A549 (cell line): Measurements from ENCODE around the gene ATG16L1. TPM values are rescaled to one million over a fixed set of nuclear protein-coding genes. Genes with fewer than 3 reads are reported as not detected.

Experiments used
- ATAC-seq, 2 experiments: fragments of 200-7000 bp in 1 of 2; fragments of >200 bp in 1 of 2; cut with Nextera tagmentation in 1 of 2; cut with Tn5 transposase in 1 of 2; 3 replicates each; pipeline versions ENCODE4 v1.8.0 to v1.9.1; 2018 to 2020; ENCODE audit warnings: mild to moderate bottlenecking in 1 of 2, moderate library complexity in 1 of 2
- CTCF ChIA-PET: fragments of 300-600 bp; sonication (Branson Sonifier 250); formaldehyde crosslinking; extraction: SDS; loops from one replicate; lab custom pipeline; 2021; ENCODE audit warnings: antibody characterized with exemption, inconsistent platforms; lab: Yijun Ruan, JAX
- POLR2A ChIA-PET: fragments of 350-600 bp; formaldehyde crosslinking; extraction: SDS; loops from one replicate; lab custom pipeline; 2021; ENCODE audit warnings: antibody characterized with exemption, inconsistent platforms; lab: Yijun Ruan, JAX
- DNase-seq, 2 experiments: peaks; one replicate each; pipeline versions ENCODE4 v3.0.0 to v3.0.0-alpha.2; 2011 to 2016; ENCODE audit warnings: low read depth in 1 of 2, low spot score in 1 of 2
- FAIRE-seq: peaks from 2 replicates; lab custom pipeline; 2011; peaks lifted over from hg19 to GRCh38; lab: Jason Lieb, UNC
- H3K27ac ChIP-seq, 2 experiments: fragments of >200 bp; sonication (Bioruptor Twin); formaldehyde crosslinking; 3 replicates each; pipeline ENCODE4 v1.5.1; 2016 to 2017
- H3K4me1 ChIP-seq: fragments of >200 bp; sonication (Bioruptor Twin); formaldehyde crosslinking; 3 replicates; pipeline ENCODE4 v1.6.1; 2016
- H3K4me2 ChIP-seq: fragments of >200 bp; sonication (Bioruptor Twin); formaldehyde crosslinking; 3 replicates; pipeline ENCODE4 v1.6.1; 2016
- H3K4me3 ChIP-seq: fragments of >200 bp; sonication (Bioruptor Twin); formaldehyde crosslinking; 3 replicates; pipeline ENCODE4 v1.5.1; 2016
- H3K9me3 ChIP-seq: fragments of >200 bp; sonication (Bioruptor Twin); formaldehyde crosslinking; 3 replicates; pipeline ENCODE4 v1.6.1; 2016
- CBX2 ChIP-seq: fragments of 200-600 bp; sonication (generic); IDR thresholded peaks from 2 replicates; pipeline ENCODE4 v1.6.1; 2016; ENCODE audit warnings: low read depth, mild to moderate bottlenecking, borderline replicate concordance
- CBX8 ChIP-seq: fragments of 200-600 bp; sonication (generic); IDR thresholded peaks from 2 replicates; pipeline ENCODE4 v1.6.1; 2016
- CHD2 ChIP-seq: fragments of 150-350 bp; IDR thresholded peaks from 2 replicates; pipeline ENCODE4 v1.6.1; 2014; ENCODE audit warnings: low read length; ENCODE audit not compliant: partially characterized antibody
- EHF ChIP-seq: fragments of 250-450 bp; sonication (Bioruptor Pico); IDR thresholded peaks from 2 replicates; pipeline ENCODE4 v1.5.0; 2020; ENCODE audit warnings: mild to moderate bottlenecking
- EHMT2 ChIP-seq: fragments of 200-600 bp; sonication (generic); IDR thresholded peaks from 2 replicates; pipeline ENCODE4 v1.6.1; 2016; ENCODE audit warnings: antibody characterized with exemption, low read depth, mild to moderate bottlenecking, moderate library complexity
- FOXS1 ChIP-seq: fragments of 250-450 bp; sonication (Bioruptor Pico); IDR thresholded peaks from 2 replicates; pipeline ENCODE4 v1.5.0; 2020; ENCODE audit warnings: mild to moderate bottlenecking, moderate library complexity
- GATA3 ChIP-seq: IDR thresholded peaks from 2 replicates; pipeline ENCODE4 v1.6.1; 2012; ENCODE audit warnings: borderline replicate concordance
- HDAC2 ChIP-seq: fragments of 200-600 bp; sonication (generic); IDR thresholded peaks from 2 replicates; pipeline ENCODE4 v1.6.1; 2016
- HES2 ChIP-seq: fragments of >200 bp; sonication (Bioruptor Twin); formaldehyde crosslinking; IDR thresholded peaks from 2 replicates; pipeline ENCODE4 v1.6.1; 2016
- HOXA7 ChIP-seq: fragments of 250-450 bp; sonication (Bioruptor Pico); IDR thresholded peaks from 2 replicates; pipeline ENCODE4 v1.5.0; 2020; ENCODE audit warnings: mild to moderate bottlenecking, moderate library complexity
- HOXB13 ChIP-seq: fragments of 250-450 bp; sonication (Bioruptor Pico); IDR thresholded peaks from 2 replicates; pipeline ENCODE4 v1.5.0; 2020; ENCODE audit warnings: low read depth, mild to moderate bottlenecking, moderate library complexity
- KDM1A ChIP-seq: fragments of 200-600 bp; sonication (generic); IDR thresholded peaks from 2 replicates; pipeline ENCODE4 v1.6.1; 2016; ENCODE audit warnings: low read depth, mild to moderate bottlenecking
- KDM5A ChIP-seq: fragments of 200-600 bp; sonication (generic); IDR thresholded peaks from 2 replicates; pipeline ENCODE4 v1.6.1; 2016; ENCODE audit warnings: antibody characterized with exemption, mild to moderate bottlenecking
- MAFK ChIP-seq: fragments of 450-650 bp; IDR thresholded peaks from 2 replicates; pipeline ENCODE4 v1.6.1; 2014; ENCODE audit not compliant: partially characterized antibody
- MYC ChIP-seq: IDR thresholded peaks from 2 replicates; pipeline ENCODE4 v1.6.1; 2012; ENCODE audit warnings: mild to moderate bottlenecking, inconsistent platforms, low read length, improper control_type of control experiment, borderline replicate concordance
- NFE2L2 ChIP-seq: fragments of 150-350 bp; conservative IDR thresholded peaks from 2 replicates; pipeline ENCODE4 v1.6.1; 2014; ENCODE audit warnings: low read length
- NPAS2 ChIP-seq: fragments of 250-450 bp; sonication (Bioruptor Pico); IDR thresholded peaks from 2 replicates; pipeline ENCODE4 v1.8.0; 2022; ENCODE audit warnings: mild to moderate bottlenecking, moderate library complexity, borderline replicate concordance
- PBX3 ChIP-seq: IDR thresholded peaks from 2 replicates; pipeline ENCODE4 v1.6.1; 2012
- PHF8 ChIP-seq: fragments of 200-600 bp; sonication (generic); IDR thresholded peaks from 2 replicates; pipeline ENCODE4 v1.6.1; 2016; ENCODE audit warnings: low read depth, mild to moderate bottlenecking, antibody characterized with exemption, moderate library complexity, borderline replicate concordance
- RARB ChIP-seq: fragments of 250-450 bp; sonication (Bioruptor Pico); IDR thresholded peaks from 2 replicates; pipeline ENCODE4 v1.8.0; 2021; ENCODE audit warnings: mild to moderate bottlenecking, moderate library complexity
- RFX5 ChIP-seq: fragments of 450-650 bp; IDR thresholded peaks from 2 replicates; pipeline ENCODE4 v1.7.1; 2014; ENCODE audit warnings: antibody characterized with exemption, mild to moderate bottlenecking, moderate library complexity
- RNF2 ChIP-seq: fragments of 200-600 bp; sonication (generic); IDR thresholded peaks from 2 replicates; pipeline ENCODE4 v1.6.1; 2016; ENCODE audit warnings: low read depth, mild to moderate bottlenecking, antibody characterized with exemption, moderate library complexity, borderline replicate concordance
- SMC3 ChIP-seq: fragments of >200 bp; sonication (Bioruptor Twin); formaldehyde crosslinking; IDR thresholded peaks from 3 replicates; pipeline ENCODE4 v1.6.1; 2018; ENCODE audit warnings: inconsistent platforms
- USF2 ChIP-seq: fragments of 450-650 bp; IDR thresholded peaks from 2 replicates; pipeline ENCODE4 v1.6.1; 2014; ENCODE audit warnings: antibody characterized with exemption
- ZNF302 ChIP-seq: fragments of 250-450 bp; sonication (Bioruptor Pico); IDR thresholded peaks from 2 replicates; pipeline ENCODE4 v1.9.0; 2021; ENCODE audit warnings: inconsistent platforms, mild to moderate bottlenecking, moderate library complexity
- ZSCAN20 ChIP-seq: fragments of 250-450 bp; sonication (Bioruptor Pico); IDR thresholded peaks from 2 replicates; pipeline ENCODE4 v1.8.0; 2022; ENCODE audit warnings: mild to moderate bottlenecking, moderate library complexity
- WGBS: methylation state at CpG from one replicate; pipeline ENCODE4 v1.1.6; 2017; ENCODE audit errors: missing lambda C conversion rate; 5-methylcytosine and 5-hydroxymethylcytosine counted together
- polyA plus RNA-seq, 4 experiments: library from polyadenylated mRNA; depleted of rRNA in 3 of 4; stranded (reverse); fragments of >200 nt; fragmentation: RNase III in 1 of 4; extraction: RNeasy Plus Mini Kit Qiagen cat#74134 plus additional on column Dnase treatment in 1 of 4; gene quantifications; 2 replicates in 3 of 4; 3 replicates in 1 of 4; pipeline ENCODE4 v1.2.3, GENCODE V29; 2011 to 2017
- TF ChIP-seq, protein P1 (sequence below): fragments of 200-600 bp; sonication (generic); IDR thresholded peaks from 2 replicates; pipeline ENCODE4 v1.6.1; 2016; ENCODE audit warnings: antibody characterized with exemption, mild to moderate bottlenecking, moderate library complexity
- TF ChIP-seq, protein P2 (sequence below): IDR thresholded peaks from 2 replicates; pipeline ENCODE4 v1.6.1; 2012; ENCODE audit warnings: low read depth, borderline replicate concordance

ATG16L1 gene
- polyA plus RNA-seq, 2 of the 4 experiments (the other 2 are of a cell fraction), result 45.1 to 70.9 TPM

GRCh38 chr2:233295891-233296290 lies 44.4 kb downstream of the ATG16L1 start:
- FAIRE-seq, result no peak
- Histone ChIP-seq H3K9me3 (no peaks in the 10 kb centered on the region), H3K4me1 (no peaks in the 10 kb centered on the region), H3K4me2 (no peak overlapping the region), H3K4me3 (no peak overlapping the region), H3K27ac (no peak overlapping the region; a peak in 1 of 6 replicates)
- CTCF ChIA-PET, result interaction anchor here (0.6 to 0.9 kb wide), 2 partner anchors 20 to 570 kb away, joined by 4 read pairs; no protein-coding TSS in a partner anchor
- no peak for ATAC-seq
- no peak for DNase-seq
- TF ChIP-seq HOXB13 (CRISPR knock-in tag), result no peak
- TF ChIP-seq ZSCAN20 (CRISPR knock-in tag), result no peak
- TF ChIP-seq PBX3, result no peak
- TF ChIP-seq MAFK, result no peak
- TF ChIP-seq, protein P1, sequence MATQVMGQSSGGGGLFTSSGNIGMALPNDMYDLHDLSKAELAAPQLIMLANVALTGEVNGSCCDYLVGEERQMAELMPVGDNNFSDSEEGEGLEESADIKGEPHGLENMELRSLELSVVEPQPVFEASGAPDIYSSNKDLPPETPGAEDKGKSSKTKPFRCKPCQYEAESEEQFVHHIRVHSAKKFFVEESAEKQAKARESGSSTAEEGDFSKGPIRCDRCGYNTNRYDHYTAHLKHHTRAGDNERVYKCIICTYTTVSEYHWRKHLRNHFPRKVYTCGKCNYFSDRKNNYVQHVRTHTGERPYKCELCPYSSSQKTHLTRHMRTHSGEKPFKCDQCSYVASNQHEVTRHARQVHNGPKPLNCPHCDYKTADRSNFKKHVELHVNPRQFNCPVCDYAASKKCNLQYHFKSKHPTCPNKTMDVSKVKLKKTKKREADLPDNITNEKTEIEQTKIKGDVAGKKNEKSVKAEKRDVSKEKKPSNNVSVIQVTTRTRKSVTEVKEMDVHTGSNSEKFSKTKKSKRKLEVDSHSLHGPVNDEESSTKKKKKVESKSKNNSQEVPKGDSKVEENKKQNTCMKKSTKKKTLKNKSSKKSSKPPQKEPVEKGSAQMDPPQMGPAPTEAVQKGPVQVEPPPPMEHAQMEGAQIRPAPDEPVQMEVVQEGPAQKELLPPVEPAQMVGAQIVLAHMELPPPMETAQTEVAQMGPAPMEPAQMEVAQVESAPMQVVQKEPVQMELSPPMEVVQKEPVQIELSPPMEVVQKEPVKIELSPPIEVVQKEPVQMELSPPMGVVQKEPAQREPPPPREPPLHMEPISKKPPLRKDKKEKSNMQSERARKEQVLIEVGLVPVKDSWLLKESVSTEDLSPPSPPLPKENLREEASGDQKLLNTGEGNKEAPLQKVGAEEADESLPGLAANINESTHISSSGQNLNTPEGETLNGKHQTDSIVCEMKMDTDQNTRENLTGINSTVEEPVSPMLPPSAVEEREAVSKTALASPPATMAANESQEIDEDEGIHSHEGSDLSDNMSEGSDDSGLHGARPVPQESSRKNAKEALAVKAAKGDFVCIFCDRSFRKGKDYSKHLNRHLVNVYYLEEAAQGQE, result no peak
- TF ChIP-seq CBX2, result no peak
- TF ChIP-seq GATA3, result no peak
- no peak for TF ChIP-seq SMC3
- no peak for TF ChIP-seq RFX5
- TF ChIP-seq NPAS2 (CRISPR knock-in tag), result no peak
- no peak for TF ChIP-seq KDM5A
- TF ChIP-seq EHF (CRISPR knock-in tag), result no peak
- no peak for TF ChIP-seq FOXS1 (CRISPR knock-in tag)
- TF ChIP-seq KDM1A, result no peak
- TF ChIP-seq MYC, result no peak
- no peak for TF ChIP-seq HES2
- TF ChIP-seq ZNF302 (CRISPR knock-in tag), result no peak
- POLR2A ChIA-PET, result interaction anchor here (0.5 to 0.6 kb wide), 2 partner anchors 118 to 211 kb away, joined by 3 to 4 read pairs; no protein-coding TSS in a partner anchor
- WGBS, result 79% methylated on average over 5 of the region's 5 CpGs

- no peak for FAIRE-seq
- Histone ChIP-seq H3K27ac (no peak overlapping the region; a peak in 1 of 6 replicates), H3K4me1 (no peaks in the 10 kb centered on the region), H3K4me3 (no peak overlapping the region), H3K9me3 (no peaks in the 10 kb centered on the region), H3K4me2 (no peak overlapping the region)
- ChIA-PET CTCF (no interaction called here), POLR2A (no interaction called here)
- no peak for DNase-seq
- no peak for ATAC-seq
- TF ChIP-seq MAFK, result no peak
- TF ChIP-seq USF2, result no peak
- no peak for TF ChIP-seq HDAC2
- no peak for TF ChIP-seq RNF2
- no peak for TF ChIP-seq CHD2
- TF ChIP-seq PHF8, result no peak
- TF ChIP-seq EHMT2, result no peak
- no peak for TF ChIP-seq HES2
- TF ChIP-seq KDM5A, result no peak
- TF ChIP-seq EHF (CRISPR knock-in tag), result no peak
- no peak for TF ChIP-seq CBX8
- no peak for TF ChIP-seq NFE2L2
- TF ChIP-seq, protein P2, sequence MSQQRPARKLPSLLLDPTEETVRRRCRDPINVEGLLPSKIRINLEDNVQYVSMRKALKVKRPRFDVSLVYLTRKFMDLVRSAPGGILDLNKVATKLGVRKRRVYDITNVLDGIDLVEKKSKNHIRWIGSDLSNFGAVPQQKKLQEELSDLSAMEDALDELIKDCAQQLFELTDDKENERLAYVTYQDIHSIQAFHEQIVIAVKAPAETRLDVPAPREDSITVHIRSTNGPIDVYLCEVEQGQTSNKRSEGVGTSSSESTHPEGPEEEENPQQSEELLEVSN, result no peak
- TF ChIP-seq RARB (CRISPR knock-in tag), result no peak
- no peak for TF ChIP-seq HOXA7 (CRISPR knock-in tag)
- WGBS, result 89% methylated on average over 7 of the region's 7 CpGs
These were observed 45.6 kb downstream of the ATG16L1 start for GRCh38 chr2:233297076-233297475.
